Measurements from ENCODE around the gene SEPTIN10.

SEPTIN10 gene

DNA sequence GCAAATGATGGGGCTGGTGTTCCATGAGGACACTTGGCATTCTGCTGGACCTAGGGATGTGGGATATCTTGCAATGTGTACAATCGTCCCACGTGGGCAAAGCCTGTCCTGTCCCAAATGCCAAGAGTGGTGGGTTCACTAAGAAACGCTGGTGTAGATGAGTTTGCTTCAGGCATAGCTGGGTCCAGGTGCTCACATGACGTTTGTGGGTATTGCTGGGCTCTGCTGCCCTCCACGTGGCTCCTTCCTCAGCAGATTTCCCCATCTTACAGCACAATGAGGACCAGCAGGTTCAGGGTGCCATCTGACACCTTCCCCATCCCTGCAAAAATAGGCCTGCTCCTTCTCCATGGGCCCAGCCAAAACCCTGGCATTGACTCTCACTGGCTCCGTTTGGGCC lies 105.9 kb downstream of the SEPTIN10 start:
- DNase-seq (ENCODE audit: low spot score), result no peak
- no peak for TF ChIP-seq CTCF (IDR thresholded peaks at IDR 0.05)
- no peak overlapping the region for H3K27ac ChIP-seq
- H3K4me3 ChIP-seq, result no peak overlapping the region

DNA sequence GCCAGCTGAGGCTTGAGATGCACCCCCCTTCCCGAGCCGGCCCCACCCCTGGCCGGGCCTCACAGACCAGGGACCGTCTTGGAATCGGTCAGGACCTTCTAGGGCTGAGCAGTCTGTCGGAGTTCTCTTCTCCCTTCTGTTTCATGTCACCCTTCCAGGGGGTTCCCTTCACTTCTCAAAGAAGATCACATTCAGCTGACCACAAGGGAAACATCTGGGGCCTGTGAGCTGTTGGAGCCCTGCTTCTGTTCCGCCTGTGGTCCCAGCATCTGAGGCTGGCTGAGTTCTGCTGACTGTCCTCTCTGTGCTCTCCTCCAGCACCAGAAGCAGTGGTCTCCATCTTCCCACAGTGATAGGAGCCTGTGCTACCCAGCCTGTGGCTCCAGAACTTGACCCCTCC lies 106.5 kb downstream of the SEPTIN10 start:
- H3K27ac ChIP-seq, result no peak overlapping the region
- H3K4me3 ChIP-seq, result no peak overlapping the region
- DNase-seq (ENCODE audit: low spot score), result no peak
- no peak for TF ChIP-seq CTCF (IDR thresholded peaks at IDR 0.05)

- TF ChIP-seq CTCF (IDR thresholded peaks at IDR 0.05), result no peak
- DNase-seq (ENCODE audit: low spot score), result no peak
- H3K27ac ChIP-seq, result no peak overlapping the region
- no peak overlapping the region for H3K4me3 ChIP-seq
Observed at GRCh38 chr2:109503191-109503590, 110.6 kb downstream of the SEPTIN10 start.

DNA sequence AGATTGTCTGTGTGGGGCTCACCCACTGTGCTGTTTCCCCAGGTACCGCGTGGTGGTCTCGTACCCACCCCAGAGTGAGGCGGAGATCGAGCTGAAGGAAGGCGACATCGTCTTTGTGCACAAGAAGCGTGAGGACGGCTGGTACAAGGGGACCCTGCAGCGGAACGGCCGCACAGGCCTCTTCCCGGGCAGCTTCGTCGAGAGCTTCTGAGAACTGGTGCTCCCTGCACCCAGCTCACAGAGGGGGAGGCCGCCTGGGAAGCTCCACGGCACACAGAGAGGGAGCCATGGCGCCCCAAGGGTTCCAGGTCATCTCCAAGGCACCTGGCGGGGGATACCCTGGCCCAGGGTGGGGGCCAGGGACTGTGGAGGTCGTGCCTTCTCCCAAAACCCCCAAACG lies 112.3 kb downstream of the SEPTIN10 start:
- DNase-seq (ENCODE audit: low spot score), result no peak
- H3K27ac ChIP-seq, result no peak overlapping the region
- no peak overlapping the region for H3K4me3 ChIP-seq
- no peak for TF ChIP-seq CTCF (IDR thresholded peaks at IDR 0.05)

DNA sequence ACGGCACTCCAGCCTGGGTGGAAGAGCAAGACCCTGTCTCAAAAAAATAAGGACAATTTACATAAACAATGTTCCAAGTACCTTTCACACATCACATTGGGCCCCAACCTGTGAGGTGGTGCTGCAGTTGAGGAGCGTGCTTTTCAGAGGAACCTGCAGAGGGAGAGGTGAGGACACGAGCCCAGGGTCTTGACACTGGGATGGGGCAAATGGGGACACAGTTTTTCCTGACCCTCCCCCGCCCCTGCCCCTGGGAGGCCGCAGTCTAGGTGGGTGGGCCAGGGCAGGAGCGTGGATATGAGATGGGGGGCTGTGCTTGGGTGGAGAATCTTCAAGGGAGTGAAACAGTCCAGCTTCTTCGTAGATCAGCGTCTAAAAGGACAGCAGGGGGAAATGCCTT lies 112.9 kb downstream of the SEPTIN10 start:
- H3K4me3 ChIP-seq, result no peak overlapping the region
- TF ChIP-seq CTCF (IDR thresholded peaks at IDR 0.05), result no peak
- DNase-seq (ENCODE audit: low spot score), result no peak
- no peak overlapping the region for H3K27ac ChIP-seq

DNA sequence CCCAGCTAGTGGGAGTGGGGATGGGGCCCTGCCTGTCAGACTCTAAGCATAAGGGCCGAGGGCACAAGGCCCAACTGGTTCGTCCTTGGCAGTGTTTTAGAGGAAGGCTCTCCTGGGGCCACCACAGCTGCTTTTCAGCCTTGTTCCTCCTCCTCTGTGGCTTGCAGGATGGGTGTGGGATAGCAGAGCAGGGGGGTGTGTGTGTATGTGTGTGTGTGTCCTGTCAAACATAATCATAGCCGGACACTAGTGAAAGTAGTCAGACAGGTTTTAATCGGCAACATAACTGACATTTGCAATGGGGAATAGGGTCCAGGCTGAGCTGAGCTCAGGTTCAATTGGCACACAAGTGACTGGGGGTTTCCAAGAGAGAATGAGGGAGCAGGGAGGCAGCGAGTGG lies 114.2 kb downstream of the SEPTIN10 start:
- DNase-seq (ENCODE audit: low spot score), result no peak

GRCh38 chr2:109498906-109499305 lies 114.9 kb downstream of the SEPTIN10 start:
- Histone ChIP-seq H3K4me3 (no peak overlapping the region), H3K27ac (no peak overlapping the region)
- TF ChIP-seq CTCF (IDR thresholded peaks at IDR 0.05), result no peak
- no peak for DNase-seq (ENCODE audit: low spot score)

More for the DNA sequence above, 114.2 kb downstream of the SEPTIN10 start:
- TF ChIP-seq CTCF (IDR thresholded peaks at IDR 0.05), result no peak
- H3K27ac ChIP-seq, result no peak overlapping the region
- H3K4me3 ChIP-seq, result no peak overlapping the region
